GM19397 (cell line): ENCODE measurements around the gene IAH1.
"Not testable (repeated sequence)": the region's sequence is repeated elsewhere in the genome, so short reads cannot be mapped to it uniquely, and the experiment has no call there.

Experiments
- ATAC-seq: cut with Tn5 transposase; IDR thresholded peaks from one replicate; pipeline ENCODE4 v1.9.1; 2021; ENCODE audit warnings: mild to moderate bottlenecking, moderate library complexity; ENCODE audit not compliant: unreplicated experiment

The IAH1 gene

GRCh38 chr2:9473308-9473984 lies 905 bp upstream of the IAH1 start:
- ATAC-seq = no peak

GRCh38 chr2:9473985-9474360 lies 378 bp upstream of the IAH1 start:
- ATAC-seq = peak; percentile 31

- ATAC-seq = no peak
These were observed 3.6 kb downstream of the IAH1 start for GRCh38 chr2:9477914-9478313.

- ATAC-seq = no peak
These were observed 4.2 kb downstream of the IAH1 start for GRCh38 chr2:9478526-9478925.

GRCh38 chr2:9480157-9480556 lies 5.8 kb downstream of the IAH1 start:
- no peak for ATAC-seq

GRCh38 chr2:9483107-9483506 lies 8.8 kb downstream of the IAH1 start:
- no peak for ATAC-seq

GRCh38 chr2:9484533-9484932 lies 10.2 kb downstream of the IAH1 start:
- ATAC-seq = no peak

- no peak for ATAC-seq
These were observed 14.5 kb downstream of the IAH1 start for GRCh38 chr2:9488583-9489547.

GRCh38 chr2:9490789-9491188 lies 16.4 kb downstream of the IAH1 start:
- ATAC-seq = no peak

GRCh38 chr2:9492927-9493326 lies 18.6 kb downstream of the IAH1 start:
- ATAC-seq = no peak

GRCh38 chr2:9493478-9493877 lies 19.1 kb downstream of the IAH1 start:
- ATAC-seq = no peak

GRCh38 chr2:9494081-9494480 lies 19.7 kb downstream of the IAH1 start:
- ATAC-seq = no peak

- no peak for ATAC-seq
These were observed 22.7 kb downstream of the IAH1 start for GRCh38 chr2:9497017-9497416.

- no peak for ATAC-seq
These were observed 23.9 kb downstream of the IAH1 start for GRCh38 chr2:9498210-9498609.

GRCh38 chr2:9508931-9509330 lies 34.6 kb downstream of the IAH1 start:
- no peak for ATAC-seq

GRCh38 chr2:9513946-9514345 lies 39.6 kb downstream of the IAH1 start:
- ATAC-seq = not testable (repeated sequence)

GRCh38 chr2:9517118-9517782 lies 42.9 kb downstream of the IAH1 start:
- ATAC-seq = no peak

GRCh38 chr2:9518163-9518562 lies 43.8 kb downstream of the IAH1 start:
- no peak for ATAC-seq

- ATAC-seq = no peak
These were observed 44.4 kb downstream of the IAH1 start for GRCh38 chr2:9518780-9519179.

- ATAC-seq = no peak
These were observed 44.9 kb downstream of the IAH1 start for GRCh38 chr2:9519250-9519649.

GRCh38 chr2:9524291-9524690 lies 49.9 kb downstream of the IAH1 start:
- ATAC-seq = no peak

- ATAC-seq = no peak
These were observed 50.9 kb downstream of the IAH1 start for GRCh38 chr2:9525266-9525665.
